ENCODE data around the gene NT5DC1.

Gene NT5DC1

DNA sequence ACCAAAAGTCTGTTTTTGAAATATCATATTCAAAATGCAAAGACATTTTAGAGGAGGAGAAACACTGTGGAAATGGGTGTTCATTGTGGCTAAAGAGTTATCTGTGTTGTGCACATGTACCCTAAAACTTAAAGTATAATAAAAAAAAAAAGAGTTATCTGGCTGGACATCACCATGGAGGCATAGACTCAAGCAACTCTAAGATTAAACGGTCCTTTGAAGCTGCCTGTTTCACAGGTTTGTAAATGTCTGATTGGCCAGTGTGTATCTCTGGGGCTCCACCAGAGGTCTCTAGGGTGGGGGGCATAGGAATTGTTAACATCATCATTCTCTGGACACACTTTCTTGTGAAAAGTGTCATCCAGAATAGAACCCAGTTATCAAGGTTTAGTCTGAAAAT, 114.0 kb downstream of the NT5DC1 start:
- Histone ChIP-seq H3K27me3 (replicated peaks in 2 of 5; ENCODE audit: control insufficient read depth in 4 of 5, insufficient read depth in 5 of 5, low read length in 4 of 5) (no peaks in the 10 kb centered on the region), H3K27ac (ENCODE audit: insufficient read depth in 1 of 2, low read depth in 1 of 2, low read length in 2 of 2, poor library complexity in 1 of 2, severe bottlenecking in 2 of 2) (no peak overlapping the region), H3K4me3 (ENCODE audit: control insufficient read depth in 1 of 7, extremely low read depth in 1 of 7, insufficient read depth in 4 of 7, low read depth in 2 of 7, low read length in 6 of 7) (no peak overlapping the region), H3K9me3 (ENCODE audit: control extremely low read depth in 1 of 5, control insufficient read depth in 4 of 5, insufficient read depth in 2 of 5, low read depth in 1 of 5, low read length in 4 of 5) (no peaks in the 10 kb centered on the region), H3K4me1 (ENCODE audit: control extremely low read depth in 1 of 4, control insufficient read depth in 4 of 4, insufficient read depth in 4 of 4, low read length in 3 of 4) (no peaks in the 10 kb centered on the region), H3K36me3 (ENCODE audit: control insufficient read depth in 4 of 4, insufficient read depth in 4 of 4, low read length in 3 of 4) (no peaks in the 10 kb centered on the region)
- POLR2A ChIA-PET, result no interaction called here
- peak in 1 of 3 donors; percentile 20 for DNase-seq
- CTCF ChIA-PET, result interaction anchor here (0.7 to 1.8 kb wide), 7 partner anchors 10 to 348 kb away, joined by 3 to 4 read pairs (median 3); no protein-coding TSS in a partner anchor
- WGBS (ENCODE audit: insufficient coverage), result 100% methylated on average over 1 of the region's 1 CpG

DNA sequence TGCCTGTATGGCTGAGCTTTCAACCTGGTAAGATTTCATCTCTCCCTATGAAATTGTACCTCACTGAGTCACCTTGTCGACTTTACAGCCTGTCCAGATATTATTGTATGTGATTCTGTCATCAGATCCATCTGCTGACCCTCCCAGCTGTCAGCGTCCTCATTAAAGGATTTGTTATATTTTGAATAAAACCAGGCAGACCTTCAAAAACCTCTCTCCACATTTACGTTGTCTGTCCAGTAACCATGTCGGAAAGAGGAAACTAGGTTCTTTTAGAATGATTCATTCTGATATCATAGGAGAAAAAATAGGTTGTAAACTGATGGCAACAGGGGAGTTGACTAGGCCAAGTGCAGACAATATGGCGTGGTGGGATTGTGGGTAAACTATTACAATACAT, 114.8 kb downstream of the NT5DC1 start:
- ChIA-PET POLR2A (no interaction called here), CTCF (interaction anchor here (0.7 to 1.8 kb wide), 7 partner anchors 9 to 348 kb away, joined by 3 to 4 read pairs (median 3); no protein-coding TSS in a partner anchor)
- no peaks in the 10 kb centered on the region for H3K27me3 ChIP-seq (replicated peaks in 2 of 5; ENCODE audit: control insufficient read depth in 4 of 5, insufficient read depth in 5 of 5, low read length in 4 of 5)
- no peaks in the 10 kb centered on the region for H3K9me3 ChIP-seq (ENCODE audit: control extremely low read depth in 1 of 5, control insufficient read depth in 4 of 5, insufficient read depth in 2 of 5, low read depth in 1 of 5, low read length in 4 of 5)
- WGBS (ENCODE audit: insufficient coverage), result no CpG with 5 or more reads among the region's 5 CpGs
- H3K4me1 ChIP-seq (ENCODE audit: control extremely low read depth in 1 of 4, control insufficient read depth in 4 of 4, insufficient read depth in 4 of 4, low read length in 3 of 4), result no peaks in the 10 kb centered on the region
- H3K27ac ChIP-seq (ENCODE audit: insufficient read depth in 1 of 2, low read depth in 1 of 2, low read length in 2 of 2, poor library complexity in 1 of 2, severe bottlenecking in 2 of 2), result no peak overlapping the region
- no peaks in the 10 kb centered on the region for H3K36me3 ChIP-seq (ENCODE audit: control insufficient read depth in 4 of 4, insufficient read depth in 4 of 4, low read length in 3 of 4)
- DNase-seq, result no peak
- no peak overlapping the region for H3K4me3 ChIP-seq (ENCODE audit: control insufficient read depth in 1 of 7, extremely low read depth in 1 of 7, insufficient read depth in 4 of 7, low read depth in 2 of 7, low read length in 6 of 7)

GRCh38 chr6:116217069-116217468, 116.4 kb downstream of the NT5DC1 start:
- Histone ChIP-seq H3K4me1 (ENCODE audit: control extremely low read depth in 1 of 4, control insufficient read depth in 4 of 4, insufficient read depth in 4 of 4, low read length in 3 of 4) (no peaks in the 10 kb centered on the region), H3K36me3 (ENCODE audit: control insufficient read depth in 4 of 4, insufficient read depth in 4 of 4, low read length in 3 of 4) (peaks cover 0 to 4% (median 1%) of the 10 kb centered on the region in 4 experiments), H3K4me3 (ENCODE audit: control insufficient read depth in 1 of 7, extremely low read depth in 1 of 7, insufficient read depth in 4 of 7, low read depth in 2 of 7, low read length in 6 of 7) (no peak overlapping the region), H3K27me3 (replicated peaks in 2 of 5; ENCODE audit: control insufficient read depth in 4 of 5, insufficient read depth in 5 of 5, low read length in 4 of 5) (no peaks in the 10 kb centered on the region), H3K9me3 (ENCODE audit: control extremely low read depth in 1 of 5, control insufficient read depth in 4 of 5, insufficient read depth in 2 of 5, low read depth in 1 of 5, low read length in 4 of 5) (no peaks in the 10 kb centered on the region), H3K27ac (ENCODE audit: insufficient read depth in 1 of 2, low read depth in 1 of 2, low read length in 2 of 2, poor library complexity in 1 of 2, severe bottlenecking in 2 of 2) (no peak overlapping the region)
- POLR2A ChIA-PET, result no interaction called here
- no CpG with 5 or more reads among the region's 1 CpG for WGBS (ENCODE audit: insufficient coverage)
- peak; percentile 48 to 82 (median 80) for DNase-seq
- CTCF ChIA-PET, result interaction anchor here (0.8 to 2.2 kb wide), 10 partner anchors 9 to 346 kb away, joined by 3 to 9 read pairs (median 4); no protein-coding TSS in a partner anchor

DNA sequence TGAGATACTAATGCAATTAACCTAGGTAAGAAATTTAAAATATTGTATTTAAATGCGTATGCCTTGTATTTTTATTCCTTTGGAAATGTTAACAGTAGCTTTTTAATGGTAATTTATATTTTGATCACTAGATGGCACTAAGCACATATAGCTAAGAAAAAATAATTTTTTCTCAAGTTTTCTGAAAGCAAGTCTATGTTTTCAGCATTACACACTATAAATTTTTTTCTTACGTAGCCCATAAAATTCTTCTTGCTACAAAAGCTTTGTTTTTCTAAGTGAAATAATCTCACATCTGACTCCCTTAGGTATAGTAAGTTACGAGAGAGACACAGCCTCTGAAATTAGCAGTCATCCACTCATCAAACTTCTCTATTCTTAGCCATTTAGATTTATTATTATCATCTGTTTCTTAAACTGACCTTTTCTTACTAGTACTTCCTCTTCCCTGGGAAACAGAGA, 117.5 kb downstream of the NT5DC1 start:
- H3K27me3 ChIP-seq (replicated peaks in 2 of 5; ENCODE audit: control insufficient read depth in 4 of 5, insufficient read depth in 5 of 5, low read length in 4 of 5), result no peaks in the 10 kb centered on the region
- WGBS (ENCODE audit: insufficient coverage), result 100% methylated on average over 1 of the region's 3 CpGs
- no peaks in the 10 kb centered on the region for H3K9me3 ChIP-seq (ENCODE audit: control extremely low read depth in 1 of 5, control insufficient read depth in 4 of 5, insufficient read depth in 2 of 5, low read depth in 1 of 5, low read length in 4 of 5)
- CTCF ChIA-PET, result interaction anchor here (0.9 to 2.2 kb wide), 7 partner anchors 11 to 345 kb away, joined by 3 to 9 read pairs (median 4); no protein-coding TSS in a partner anchor
- no peak overlapping the region for H3K27ac ChIP-seq (ENCODE audit: insufficient read depth in 1 of 2, low read depth in 1 of 2, low read length in 2 of 2, poor library complexity in 1 of 2, severe bottlenecking in 2 of 2)
- H3K4me1 ChIP-seq (ENCODE audit: control extremely low read depth in 1 of 4, control insufficient read depth in 4 of 4, insufficient read depth in 4 of 4, low read length in 3 of 4), result no peaks in the 10 kb centered on the region
- peaks cover 0 to 8% (median 2%) of the 10 kb centered on the region in 4 experiments for H3K36me3 ChIP-seq (ENCODE audit: control insufficient read depth in 4 of 4, insufficient read depth in 4 of 4, low read length in 3 of 4)
- POLR2A ChIA-PET, result no interaction called here
- no peak overlapping the region for H3K4me3 ChIP-seq (ENCODE audit: control insufficient read depth in 1 of 7, extremely low read depth in 1 of 7, insufficient read depth in 4 of 7, low read depth in 2 of 7, low read length in 6 of 7)
- DNase-seq, result peak in 2 of 3 donors; percentile 37 to 41

DNA sequence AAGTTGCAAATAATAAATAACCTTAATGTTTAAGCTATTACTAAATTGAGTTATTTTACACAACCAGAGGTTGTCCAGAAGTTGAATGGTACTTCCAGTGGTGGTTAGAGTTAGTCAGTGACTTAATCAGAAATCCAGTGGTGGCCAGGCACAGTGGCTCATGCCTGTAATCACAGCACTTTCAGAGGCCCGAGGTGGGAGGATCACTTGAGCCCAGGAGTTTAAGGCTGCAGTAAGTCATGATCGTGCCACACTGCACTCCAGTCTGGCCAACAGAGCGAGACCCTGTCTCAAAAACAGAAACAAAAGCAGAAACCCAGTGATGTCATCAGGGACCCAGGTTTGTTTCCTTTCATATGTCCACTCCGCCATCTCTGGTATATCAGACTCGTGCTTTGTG, 118.2 kb downstream of the NT5DC1 start:
- 100% methylated on average over 5 of the region's 5 CpGs for WGBS (ENCODE audit: insufficient coverage)
- POLR2A ChIA-PET, result no interaction called here
- no peaks in the 10 kb centered on the region for H3K9me3 ChIP-seq (ENCODE audit: control extremely low read depth in 1 of 5, control insufficient read depth in 4 of 5, insufficient read depth in 2 of 5, low read depth in 1 of 5, low read length in 4 of 5)

DNA sequence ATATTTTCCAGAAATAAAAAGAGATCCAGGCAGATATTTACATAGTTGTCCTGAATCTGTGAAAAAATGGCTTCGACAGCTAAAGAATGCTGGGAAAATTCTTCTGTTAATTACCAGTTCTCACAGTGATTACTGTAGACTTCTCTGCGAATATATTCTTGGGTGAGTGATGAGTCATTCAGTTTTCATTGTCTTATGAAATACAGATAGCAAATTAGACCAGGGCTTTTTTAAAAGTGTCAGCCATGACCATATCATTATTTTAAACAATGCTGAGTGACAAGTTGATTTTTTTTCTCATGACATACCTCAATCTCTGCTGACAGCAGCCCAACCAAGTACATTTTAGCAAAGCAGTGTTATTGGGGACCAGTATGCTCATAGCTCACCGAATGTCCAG, 120.4 kb downstream of the NT5DC1 start:
- H3K4me3 ChIP-seq (ENCODE audit: control insufficient read depth in 1 of 7, extremely low read depth in 1 of 7, insufficient read depth in 4 of 7, low read depth in 2 of 7, low read length in 6 of 7), result no peak overlapping the region
- POLR2A ChIA-PET, result no interaction called here
- H3K4me1 ChIP-seq (ENCODE audit: control extremely low read depth in 1 of 4, control insufficient read depth in 4 of 4, insufficient read depth in 4 of 4, low read length in 3 of 4), result no peaks in the 10 kb centered on the region
- H3K27me3 ChIP-seq (replicated peaks in 2 of 5; ENCODE audit: control insufficient read depth in 4 of 5, insufficient read depth in 5 of 5, low read length in 4 of 5), result no peaks in the 10 kb centered on the region
- no peak overlapping the region for H3K27ac ChIP-seq (ENCODE audit: insufficient read depth in 1 of 2, low read depth in 1 of 2, low read length in 2 of 2, poor library complexity in 1 of 2, severe bottlenecking in 2 of 2)
- no peak for DNase-seq
- H3K9me3 ChIP-seq (ENCODE audit: control extremely low read depth in 1 of 5, control insufficient read depth in 4 of 5, insufficient read depth in 2 of 5, low read depth in 1 of 5, low read length in 4 of 5), result no peaks in the 10 kb centered on the region
- CTCF ChIA-PET, result interaction anchor here (1.6 kb wide), 1 partner anchor 26 kb away, joined by 3 read pairs; no protein-coding TSS in a partner anchor
- H3K36me3 ChIP-seq (ENCODE audit: control insufficient read depth in 4 of 4, insufficient read depth in 4 of 4, low read length in 3 of 4), result peaks cover 0 to 8% (median 2%) of the 10 kb centered on the region in 4 experiments
- 100% methylated on average over 1 of the region's 3 CpGs for whole genome bisulfite sequencing (ENCODE audit: insufficient coverage)

More for the DNA sequence above, 118.2 kb downstream of the NT5DC1 start:
- CTCF ChIA-PET, result interaction anchor here (1.5 to 1.6 kb wide), 2 partner anchors 11 to 52 kb away, joined by 3 to 6 read pairs; no protein-coding TSS in a partner anchor
- Histone ChIP-seq H3K4me1 (ENCODE audit: control extremely low read depth in 1 of 4, control insufficient read depth in 4 of 4, insufficient read depth in 4 of 4, low read length in 3 of 4) (no peaks in the 10 kb centered on the region), H3K27ac (ENCODE audit: insufficient read depth in 1 of 2, low read depth in 1 of 2, low read length in 2 of 2, poor library complexity in 1 of 2, severe bottlenecking in 2 of 2) (no peak overlapping the region), H3K4me3 (ENCODE audit: control insufficient read depth in 1 of 7, extremely low read depth in 1 of 7, insufficient read depth in 4 of 7, low read depth in 2 of 7, low read length in 6 of 7) (no peak overlapping the region), H3K36me3 (ENCODE audit: control insufficient read depth in 4 of 4, insufficient read depth in 4 of 4, low read length in 3 of 4) (peaks cover 0 to 8% (median 2%) of the 10 kb centered on the region in 4 experiments), H3K27me3 (replicated peaks in 2 of 5; ENCODE audit: control insufficient read depth in 4 of 5, insufficient read depth in 5 of 5, low read length in 4 of 5) (no peaks in the 10 kb centered on the region)
- no peak for DNase-seq

GRCh38 chr6:116221911-116222310, 121.3 kb downstream of the NT5DC1 start:
- POLR2A ChIA-PET, result no interaction called here
- Histone ChIP-seq H3K9me3 (ENCODE audit: control extremely low read depth in 1 of 5, control insufficient read depth in 4 of 5, insufficient read depth in 2 of 5, low read depth in 1 of 5, low read length in 4 of 5) (no peaks in the 10 kb centered on the region), H3K4me3 (ENCODE audit: control insufficient read depth in 1 of 7, extremely low read depth in 1 of 7, insufficient read depth in 4 of 7, low read depth in 2 of 7, low read length in 6 of 7) (no peak overlapping the region), H3K36me3 (ENCODE audit: control insufficient read depth in 4 of 4, insufficient read depth in 4 of 4, low read length in 3 of 4) (peaks cover 0 to 8% (median 2%) of the 10 kb centered on the region in 4 experiments), H3K27me3 (replicated peaks in 2 of 5; ENCODE audit: control insufficient read depth in 4 of 5, insufficient read depth in 5 of 5, low read length in 4 of 5) (no peaks in the 10 kb centered on the region), H3K4me1 (ENCODE audit: control extremely low read depth in 1 of 4, control insufficient read depth in 4 of 4, insufficient read depth in 4 of 4, low read length in 3 of 4) (no peaks in the 10 kb centered on the region), H3K27ac (ENCODE audit: insufficient read depth in 1 of 2, low read depth in 1 of 2, low read length in 2 of 2, poor library complexity in 1 of 2, severe bottlenecking in 2 of 2) (no peak overlapping the region)
- 100% methylated on average over 1 of the region's 2 CpGs for WGBS (ENCODE audit: insufficient coverage)
- CTCF ChIA-PET, result interaction anchor here (1.6 kb wide), 1 partner anchor 27 kb away, joined by 3 read pairs; no protein-coding TSS in a partner anchor
- DNase-seq, result no peak
